Measurements from ENCODE around the gene BCKDHB.

DNA sequence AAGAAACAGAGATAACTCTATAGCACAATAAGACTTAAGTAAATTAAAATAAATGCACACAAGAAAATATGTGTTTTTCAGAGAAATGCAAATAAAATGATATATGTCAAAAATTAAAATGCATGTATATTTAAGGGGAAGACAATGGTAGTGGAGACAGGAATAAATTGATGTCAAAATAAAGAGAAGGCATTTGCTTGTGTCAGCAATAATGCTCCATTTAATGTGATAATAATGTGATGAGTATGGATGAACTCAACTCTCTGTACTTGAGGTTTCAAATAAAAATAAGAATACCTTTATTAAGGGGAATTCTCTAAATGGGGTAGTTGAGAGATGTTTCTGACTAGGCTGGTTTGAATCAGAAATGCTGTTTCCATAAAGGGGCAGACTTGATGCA is 45.7 kb upstream of the BCKDHB start:
- TF ChIP-seq, protein P1, sequence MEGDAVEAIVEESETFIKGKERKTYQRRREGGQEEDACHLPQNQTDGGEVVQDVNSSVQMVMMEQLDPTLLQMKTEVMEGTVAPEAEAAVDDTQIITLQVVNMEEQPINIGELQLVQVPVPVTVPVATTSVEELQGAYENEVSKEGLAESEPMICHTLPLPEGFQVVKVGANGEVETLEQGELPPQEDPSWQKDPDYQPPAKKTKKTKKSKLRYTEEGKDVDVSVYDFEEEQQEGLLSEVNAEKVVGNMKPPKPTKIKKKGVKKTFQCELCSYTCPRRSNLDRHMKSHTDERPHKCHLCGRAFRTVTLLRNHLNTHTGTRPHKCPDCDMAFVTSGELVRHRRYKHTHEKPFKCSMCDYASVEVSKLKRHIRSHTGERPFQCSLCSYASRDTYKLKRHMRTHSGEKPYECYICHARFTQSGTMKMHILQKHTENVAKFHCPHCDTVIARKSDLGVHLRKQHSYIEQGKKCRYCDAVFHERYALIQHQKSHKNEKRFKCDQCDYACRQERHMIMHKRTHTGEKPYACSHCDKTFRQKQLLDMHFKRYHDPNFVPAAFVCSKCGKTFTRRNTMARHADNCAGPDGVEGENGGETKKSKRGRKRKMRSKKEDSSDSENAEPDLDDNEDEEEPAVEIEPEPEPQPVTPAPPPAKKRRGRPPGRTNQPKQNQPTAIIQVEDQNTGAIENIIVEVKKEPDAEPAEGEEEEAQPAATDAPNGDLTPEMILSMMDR (IDR thresholded peaks at IDR 0.05; ENCODE audit: low read length), result no peak
- no peak for TF ChIP-seq EZH2 (optimal IDR thresholded peaks at IDR 0.05; ENCODE audit: low read depth, low read length)
